Ascending aorta (tissue), 2 donors: ENCODE results near the gene KCTD20. TPM values are rescaled to one million over a fixed set of nuclear protein-coding genes. Genes with fewer than 3 reads are reported as not detected.

Source experiments
- DNase-seq, 2 donors: peaks; one replicate each; pipeline ENCODE4 v3.0.0-alpha.2; 2019; ENCODE audit warnings: low spot score in 2 of 2
- H3K27ac ChIP-seq, 2 donors: fragments of 200-600 bp; sonication (generic); one replicate each; pipeline ENCODE4 v1.5.1; 2016 to 2017; ENCODE audit warnings: mild to moderate bottlenecking in 1 of 2
- H3K27me3 ChIP-seq: fragments of 200-600 bp; sonication (generic); one replicate; pipeline ENCODE4 v1.5.1; 2017
- H3K36me3 ChIP-seq, 2 donors: fragments of 200-600 bp; sonication (generic); one replicate each; pipeline ENCODE4 v1.5.1; 2016
- H3K4me1 ChIP-seq, 2 donors: fragments of 200-600 bp; sonication (generic); one replicate each; pipeline ENCODE4 v1.5.1; 2016 to 2017; ENCODE audit warnings: mild to moderate bottlenecking in 1 of 2
- H3K4me3 ChIP-seq, 2 donors: fragments of 200-600 bp; sonication (generic); one replicate each; pipeline ENCODE4 v1.5.1; 2016 to 2017; ENCODE audit warnings: mild to moderate bottlenecking in 1 of 2
- H3K9me3 ChIP-seq, 2 donors: fragments of 200-600 bp; sonication (generic); one replicate each; pipeline ENCODE4 v1.5.1; 2016
- CTCF ChIP-seq, 3 experiments: fragments of 200-600 bp in 2 of 3; fragments of 450-650 bp in 1 of 3; sonication (generic) in 2 of 3; IDR thresholded peaks; one replicate each; pipeline ENCODE4 v1.5.1; 2016 to 2019; ENCODE audit warnings: antibody characterized with exemption in 3 of 3, mild to moderate bottlenecking in 1 of 3, moderate library complexity in 1 of 3
- intact Hi-C: fragments of 100-400 bp; cut with DNase I; formaldehyde crosslinking; loops from one replicate; pipeline ENCODE4 v1.15.1; 2023
- total RNA-seq: library from RNA; depleted of rRNA; stranded (reverse); fragments of >200 nt; gene quantifications from one replicate; pipeline ENCODE4 v1.1.0, GENCODE V29; 2016

The KCTD20 gene
- total RNA-seq, 1 donor from 2014 or later = 71.5 TPM

- Histone ChIP-seq H3K36me3 (peaks cover 25 to 46% of the 10 kb centered on the region in 2 donors), H3K9me3 (no peaks in the 10 kb centered on the region), H3K4me1 (peaks cover 0 to 2% of the 10 kb centered on the region in 2 donors), H3K4me3 (no peak overlapping the region), H3K27ac (no peak overlapping the region), H3K27me3 (no peaks in the 10 kb centered on the region)
- no peak for TF ChIP-seq CTCF (IDR thresholded peaks at IDR 0.05)
- no peak for DNase-seq
- intact Hi-C loops = no loop called here
Observed at GRCh38 chr6:36493859-36494258, 51.1 kb downstream of the KCTD20 start.

GRCh38 chr6:36495086-36495485, 52.3 kb downstream of the KCTD20 start:
- TF ChIP-seq CTCF (IDR thresholded peaks at IDR 0.05) = no peak
- peaks cover 31 to 49% of the 10 kb centered on the region in 2 donors for H3K36me3 ChIP-seq
- no peak for DNase-seq
- no peaks in the 10 kb centered on the region for H3K27me3 ChIP-seq
- H3K4me1 ChIP-seq = no peaks in the 10 kb centered on the region
- no peaks in the 10 kb centered on the region for H3K9me3 ChIP-seq
- no peak overlapping the region for H3K4me3 ChIP-seq
- no peak overlapping the region for H3K27ac ChIP-seq
- intact Hi-C loops = no loop called here

- intact Hi-C loops = no loop called here
- Histone ChIP-seq H3K36me3 (peaks cover 31 to 42% of the 10 kb centered on the region in 2 donors), H3K27ac (no peak overlapping the region), H3K4me1 (no peaks in the 10 kb centered on the region), H3K27me3 (no peaks in the 10 kb centered on the region), H3K4me3 (no peak overlapping the region), H3K9me3 (no peaks in the 10 kb centered on the region)
- no peak for DNase-seq
- no peak for TF ChIP-seq CTCF (IDR thresholded peaks at IDR 0.05)
Observed at GRCh38 chr6:36499918-36500317, 57.1 kb downstream of the KCTD20 start.

- Histone ChIP-seq H3K27me3 (no peaks in the 10 kb centered on the region), H3K27ac (no peak overlapping the region), H3K4me3 (no peak overlapping the region), H3K36me3 (peaks cover 15 to 33% of the 10 kb centered on the region in 2 donors), H3K4me1 (no peaks in the 10 kb centered on the region), H3K9me3 (no peaks in the 10 kb centered on the region)
- intact Hi-C loops = no loop called here
- TF ChIP-seq CTCF (IDR thresholded peaks at IDR 0.05) = no peak
- no peak for DNase-seq
Observed at GRCh38 chr6:36501686-36502085, 58.9 kb downstream of the KCTD20 start.

GRCh38 chr6:36504181-36504580, 61.4 kb downstream of the KCTD20 start:
- Histone ChIP-seq H3K4me3 (no peak overlapping the region), H3K27ac (no peak overlapping the region)

More at GRCh38 chr6:36504181-36504580, 61.4 kb downstream of the KCTD20 start:
- no peak for TF ChIP-seq CTCF (IDR thresholded peaks at IDR 0.05)
- Histone ChIP-seq H3K27me3 (no peaks in the 10 kb centered on the region), H3K36me3 (peaks cover 5 to 17% of the 10 kb centered on the region in 2 donors), H3K4me1 (no peaks in the 10 kb centered on the region), H3K9me3 (no peaks in the 10 kb centered on the region)
- DNase-seq = no peak
- intact Hi-C loops = no loop called here
